ENCODE data around the gene RASA3.

Gene RASA3

GRCh38 chr13:114107686-114108081 is 24.7 kb downstream of the RASA3 start:
- in situ Hi-C loops (cut with HindIII; ENCODE audit: low pct_ligation_motif_present, low sequenced_read_pairs): no loop called here
- DNase-seq: peak; percentile 58
- H3K36me3 ChIP-seq (replicated peaks): peaks cover 5% of the 10 kb centered on the region
- peak overlapping the region; percentile 42 for H3K27ac ChIP-seq
- no peaks in the 10 kb centered on the region for H3K27me3 ChIP-seq (replicated peaks)
- no peak for TF ChIP-seq CTCF (IDR thresholded peaks at IDR 0.05; ENCODE audit: low read depth, low read length, missing control alignments)
- no peak overlapping the region for H3K4me3 ChIP-seq (ENCODE audit: low read depth, low read length)

- no peak overlapping the region for H3K4me3 ChIP-seq (ENCODE audit: low read depth, low read length)
- no peaks in the 10 kb centered on the region for H3K27me3 ChIP-seq (replicated peaks)
- H3K36me3 ChIP-seq (replicated peaks): peaks cover 5% of the 10 kb centered on the region
- peak overlapping the region; percentile 14 for H3K27ac ChIP-seq
- in situ Hi-C loops (cut with HindIII; ENCODE audit: low pct_ligation_motif_present, low sequenced_read_pairs): no loop called here
- TF ChIP-seq CTCF (IDR thresholded peaks at IDR 0.05; ENCODE audit: low read depth, low read length, missing control alignments): no peak
- DNase-seq: no peak
These were observed 25.3 kb downstream of the RASA3 start for GRCh38 chr13:114106991-114107685.

GRCh38 chr13:114106526-114106925 is 25.9 kb downstream of the RASA3 start:
- Histone ChIP-seq H3K27ac (no peak overlapping the region), H3K36me3 (replicated peaks) (peaks cover 3% of the 10 kb centered on the region), H3K4me3 (ENCODE audit: low read depth, low read length) (no peak overlapping the region), H3K27me3 (replicated peaks) (no peaks in the 10 kb centered on the region)
- no peak for DNase-seq
- no peak for TF ChIP-seq CTCF (IDR thresholded peaks at IDR 0.05; ENCODE audit: low read depth, low read length, missing control alignments)
- in situ Hi-C loops (cut with HindIII; ENCODE audit: low pct_ligation_motif_present, low sequenced_read_pairs): no loop called here

GRCh38 chr13:114105521-114106225 is 26.8 kb downstream of the RASA3 start:
- Histone ChIP-seq H3K27me3 (replicated peaks) (no peaks in the 10 kb centered on the region), H3K27ac (peak overlapping the region; percentile 26), H3K4me3 (ENCODE audit: low read depth, low read length) (no peak overlapping the region), H3K36me3 (replicated peaks) (peaks cover 2% of the 10 kb centered on the region)
- no peak for DNase-seq
- in situ Hi-C loops (cut with HindIII; ENCODE audit: low pct_ligation_motif_present, low sequenced_read_pairs): no loop called here
- no peak for TF ChIP-seq CTCF (IDR thresholded peaks at IDR 0.05; ENCODE audit: low read depth, low read length, missing control alignments)

GRCh38 chr13:114104655-114105520 is 27.5 kb downstream of the RASA3 start:
- DNase-seq: no peak
- Histone ChIP-seq H3K27ac (no peak overlapping the region), H3K27me3 (replicated peaks) (no peaks in the 10 kb centered on the region), H3K4me3 (ENCODE audit: low read depth, low read length) (no peak overlapping the region), H3K36me3 (replicated peaks) (peaks cover 2% of the 10 kb centered on the region)
- in situ Hi-C loops (cut with HindIII; ENCODE audit: low pct_ligation_motif_present, low sequenced_read_pairs): no loop called here
- no peak for TF ChIP-seq CTCF (IDR thresholded peaks at IDR 0.05; ENCODE audit: low read depth, low read length, missing control alignments)
